ENCODE measurements around the gene XPO4. TPM values are rescaled to one million over a fixed set of nuclear protein-coding genes. Genes with fewer than 3 reads are reported as not detected.

The XPO4 gene
- total RNA-seq, 1 experiment from 2014 or later, result 34.1 TPM

- no peak overlapping the region for H3K14ac ChIP-seq (ENCODE audit: insufficient read depth, low read length)
- H3K23ac ChIP-seq (ENCODE audit: insufficient read length, low read depth, low read length), result no peak overlapping the region
- no peak overlapping the region for H2AFZ ChIP-seq (ENCODE audit: low read length)
- H3K9ac ChIP-seq (ENCODE audit: extremely low read depth, insufficient read length, low read length), result no peak overlapping the region
- H3K79me1 ChIP-seq (ENCODE audit: insufficient read depth, low read depth, low read length, poor library complexity, severe bottlenecking), result no peaks in the 10 kb centered on the region
- Mint-ChIP-seq H3K4me1 (peaks cover 3% of the 10 kb centered on the region in 2 experiments), H3K4me3 (no peak overlapping the region), H3K27ac (no peak overlapping the region), H3K9me3 (no peaks in the 10 kb centered on the region), H3K36me3 (ENCODE audit: insufficient read depth in 1 of 3, low read depth in 3 of 3) (peaks cover 3 to 19% (median 10%) of the 10 kb centered on the region in 3 experiments; a peak in 6 of 7 replicates), H3K27me3 (ENCODE audit: low read depth) (no peaks in the 10 kb centered on the region)
- no peak overlapping the region for H3K4ac ChIP-seq (ENCODE audit: low read depth, low read length)
- no peaks in the 10 kb centered on the region for H3K9me3 ChIP-seq (ENCODE audit: control insufficient read depth, low read depth, low read length)
- H2BK15ac ChIP-seq (ENCODE audit: low read depth, low read length), result no peak overlapping the region
- WGBS (ENCODE audit: extremely low coverage, insufficient read length, low lambda C conversion rate), result no CpG with 5 or more reads among the region's 3 CpGs
- no peak overlapping the region for H4K91ac ChIP-seq (ENCODE audit: insufficient read length, low read depth, low read length)
- H2BK5ac ChIP-seq (ENCODE audit: insufficient read length, low read length), result no peak overlapping the region
- no peak overlapping the region for H3K4me2 ChIP-seq (ENCODE audit: insufficient read depth, insufficient read length, low read length)
- H4K20me1 ChIP-seq (ENCODE audit: control insufficient read depth, insufficient read depth, insufficient read length), result no peaks in the 10 kb centered on the region
- no peak overlapping the region for H2BK12ac ChIP-seq (ENCODE audit: insufficient read length, low read depth, low read length)
- no peak overlapping the region for H4K8ac ChIP-seq (replicated peaks; ENCODE audit: insufficient read length, low read depth, low read length)
- H3K27me3 ChIP-seq (ENCODE audit: insufficient read depth, low read length), result no peaks in the 10 kb centered on the region
- no peak overlapping the region for H4K5ac ChIP-seq (ENCODE audit: insufficient read length, low read depth, low read length)
- H3K27ac ChIP-seq (ENCODE audit: insufficient read length, low read depth, low read length), result no peak overlapping the region
- H2AK5ac ChIP-seq (ENCODE audit: insufficient read length, low read length), result no peak overlapping the region
- H3K79me2 ChIP-seq (ENCODE audit: insufficient read depth, low read length), result no peaks in the 10 kb centered on the region
- no peak for DNase-seq
- no peaks in the 10 kb centered on the region for H3K23me2 ChIP-seq (ENCODE audit: insufficient read length, low read depth, low read length, poor library complexity, severe bottlenecking)
- no peak overlapping the region for H3K18ac ChIP-seq (ENCODE audit: insufficient read length, low read depth, low read length)
- no peak for TF ChIP-seq CTCF (conservative IDR thresholded peaks at IDR 0.05)
- no peak overlapping the region for H3K56ac ChIP-seq (ENCODE audit: insufficient read length, low read depth, low read length)
- H3T11ph ChIP-seq (ENCODE audit: low read length), result no peak overlapping the region
- H3K4me1 ChIP-seq (ENCODE audit: insufficient read depth, low read length), result no peaks in the 10 kb centered on the region
- H2BK20ac ChIP-seq (ENCODE audit: low read depth, low read length, poor library complexity, severe bottlenecking), result no peak overlapping the region
- no peak overlapping the region for H2BK120ac ChIP-seq (ENCODE audit: low read depth, low read length, poor library complexity, severe bottlenecking)
These were observed 82.8 kb downstream of the XPO4 start for GRCh38 chr13:20819715-20820114.

Data from H9 (cell line).